ENCODE data around the gene YPEL3. TPM values are rescaled to one million over a fixed set of nuclear protein-coding genes. Genes with fewer than 3 reads are reported as not detected.

The YPEL3 gene
- total RNA-seq, 1 donor from 2014 or later = 45.7 TPM

- DNase-seq (ENCODE audit: low spot score, unreplicated experiment) = no peak
- Mint-ChIP-seq H3K9me3 (ENCODE audit: low read depth) (no peaks in the 10 kb centered on the region), H3K27me3 (no peaks in the 10 kb centered on the region), H3K4me1 (ENCODE audit: low read depth) (peaks cover 15% of the 10 kb centered on the region), H3K36me3 (ENCODE audit: insufficient read depth) (peaks cover 7% of the 10 kb centered on the region), H3K4me3 (ENCODE audit: low read depth) (peak overlapping the region; percentile 92), H3K27ac (no peak overlapping the region)
- TF ChIP-seq, protein P1, sequence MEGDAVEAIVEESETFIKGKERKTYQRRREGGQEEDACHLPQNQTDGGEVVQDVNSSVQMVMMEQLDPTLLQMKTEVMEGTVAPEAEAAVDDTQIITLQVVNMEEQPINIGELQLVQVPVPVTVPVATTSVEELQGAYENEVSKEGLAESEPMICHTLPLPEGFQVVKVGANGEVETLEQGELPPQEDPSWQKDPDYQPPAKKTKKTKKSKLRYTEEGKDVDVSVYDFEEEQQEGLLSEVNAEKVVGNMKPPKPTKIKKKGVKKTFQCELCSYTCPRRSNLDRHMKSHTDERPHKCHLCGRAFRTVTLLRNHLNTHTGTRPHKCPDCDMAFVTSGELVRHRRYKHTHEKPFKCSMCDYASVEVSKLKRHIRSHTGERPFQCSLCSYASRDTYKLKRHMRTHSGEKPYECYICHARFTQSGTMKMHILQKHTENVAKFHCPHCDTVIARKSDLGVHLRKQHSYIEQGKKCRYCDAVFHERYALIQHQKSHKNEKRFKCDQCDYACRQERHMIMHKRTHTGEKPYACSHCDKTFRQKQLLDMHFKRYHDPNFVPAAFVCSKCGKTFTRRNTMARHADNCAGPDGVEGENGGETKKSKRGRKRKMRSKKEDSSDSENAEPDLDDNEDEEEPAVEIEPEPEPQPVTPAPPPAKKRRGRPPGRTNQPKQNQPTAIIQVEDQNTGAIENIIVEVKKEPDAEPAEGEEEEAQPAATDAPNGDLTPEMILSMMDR (IDR thresholded peaks at IDR 0.05; ENCODE audit: unreplicated experiment) = no peak
Measured at GRCh38 chr16:30077656-30078055, 18.4 kb downstream of the YPEL3 start.

DNA sequence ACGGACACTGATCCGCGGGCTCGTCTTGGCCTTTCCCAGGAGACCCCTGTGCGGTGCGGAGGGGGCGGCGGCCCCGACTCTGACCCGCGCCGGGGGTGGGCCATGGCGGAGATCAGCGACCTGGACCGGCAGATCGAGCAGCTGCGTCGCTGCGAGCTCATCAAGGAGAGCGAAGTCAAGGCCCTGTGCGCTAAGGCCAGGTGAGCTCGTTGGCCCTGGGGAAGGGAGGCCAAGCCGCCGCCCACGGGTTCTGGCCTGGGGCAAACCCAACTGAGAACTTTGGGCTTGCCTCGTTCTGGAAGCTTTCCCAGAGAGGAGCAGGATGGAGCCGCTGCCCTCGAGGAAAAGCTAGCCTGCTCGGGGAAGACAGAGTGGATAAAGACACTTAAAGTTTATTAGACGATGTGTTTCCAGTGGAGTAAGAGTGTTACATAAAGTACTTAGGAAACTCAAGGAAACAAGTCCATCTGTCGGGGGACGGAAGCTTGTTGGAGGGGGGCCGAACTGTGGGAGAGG lies 19.7 kb downstream of the YPEL3 start:
- Mint-ChIP-seq H3K36me3 (ENCODE audit: insufficient read depth) (peaks cover 9% of the 10 kb centered on the region), H3K27me3 (no peaks in the 10 kb centered on the region), H3K9me3 (ENCODE audit: low read depth) (no peaks in the 10 kb centered on the region), H3K4me1 (ENCODE audit: low read depth) (peaks cover 15% of the 10 kb centered on the region), H3K4me3 (ENCODE audit: low read depth) (peak overlapping the region; percentile 92), H3K27ac (peak overlapping the region; percentile 91)
- TF ChIP-seq, protein P1 (IDR thresholded peaks at IDR 0.05; ENCODE audit: unreplicated experiment) = no peak
- no peak for DNase-seq (ENCODE audit: low spot score, unreplicated experiment)

- peaks cover 12% of the 10 kb centered on the region for H3K36me3 Mint-ChIP-seq (ENCODE audit: insufficient read depth)
- H3K4me1 Mint-ChIP-seq (ENCODE audit: low read depth) = peaks cover 15% of the 10 kb centered on the region
- TF ChIP-seq, protein P1 (IDR thresholded peaks at IDR 0.05; ENCODE audit: unreplicated experiment) = peak; percentile 18
- peak; percentile 78 for DNase-seq (ENCODE audit: low spot score, unreplicated experiment)
- no peaks in the 10 kb centered on the region for H3K9me3 Mint-ChIP-seq (ENCODE audit: low read depth)
- H3K4me3 Mint-ChIP-seq (ENCODE audit: low read depth) = peak within 1 kb of the TSS; percentile 92
- H3K27me3 Mint-ChIP-seq = no peaks in the 10 kb centered on the region
- H3K27ac Mint-ChIP-seq = peak within 1 kb of the TSS; percentile 94
Measured at GRCh38 chr16:30075503-30076275, 20.3 kb downstream of the YPEL3 start, which contains the start of gene PPP4C. Gene PPP4C, plus strand, starts transcription at chr16:30075994. Its CDS starts 384 bp downstream, at chr16:30076378.

DNA sequence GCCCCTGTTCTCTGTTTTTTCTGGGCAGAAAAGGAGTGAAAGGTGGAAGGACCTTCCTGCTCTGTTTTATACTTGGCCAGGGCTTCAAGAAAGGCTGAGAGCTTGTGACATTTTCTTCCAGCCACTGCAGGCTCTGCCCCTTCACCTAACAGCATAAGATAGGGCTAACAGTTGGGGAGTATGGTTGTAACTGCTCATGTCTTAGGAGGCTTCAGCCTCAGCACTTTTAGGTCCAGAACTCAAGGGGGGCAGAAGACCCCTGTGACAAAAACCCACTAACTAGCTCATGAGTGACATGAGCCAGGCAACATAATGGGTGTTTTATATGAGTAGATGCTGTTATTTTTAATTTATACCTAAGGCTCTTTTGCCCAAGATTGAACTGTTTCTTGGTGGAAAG lies 25.5 kb downstream of the YPEL3 start:
- Mint-ChIP-seq H3K36me3 (ENCODE audit: insufficient read depth) (peaks cover 20% of the 10 kb centered on the region), H3K4me3 (ENCODE audit: low read depth) (no peak overlapping the region), H3K9me3 (ENCODE audit: low read depth) (no peaks in the 10 kb centered on the region), H3K4me1 (ENCODE audit: low read depth) (peaks cover 8% of the 10 kb centered on the region), H3K27me3 (no peaks in the 10 kb centered on the region), H3K27ac (peak overlapping the region; percentile 16)
- DNase-seq (ENCODE audit: low spot score, unreplicated experiment) = no peak
- TF ChIP-seq, protein P1 (IDR thresholded peaks at IDR 0.05; ENCODE audit: unreplicated experiment) = no peak

DNA sequence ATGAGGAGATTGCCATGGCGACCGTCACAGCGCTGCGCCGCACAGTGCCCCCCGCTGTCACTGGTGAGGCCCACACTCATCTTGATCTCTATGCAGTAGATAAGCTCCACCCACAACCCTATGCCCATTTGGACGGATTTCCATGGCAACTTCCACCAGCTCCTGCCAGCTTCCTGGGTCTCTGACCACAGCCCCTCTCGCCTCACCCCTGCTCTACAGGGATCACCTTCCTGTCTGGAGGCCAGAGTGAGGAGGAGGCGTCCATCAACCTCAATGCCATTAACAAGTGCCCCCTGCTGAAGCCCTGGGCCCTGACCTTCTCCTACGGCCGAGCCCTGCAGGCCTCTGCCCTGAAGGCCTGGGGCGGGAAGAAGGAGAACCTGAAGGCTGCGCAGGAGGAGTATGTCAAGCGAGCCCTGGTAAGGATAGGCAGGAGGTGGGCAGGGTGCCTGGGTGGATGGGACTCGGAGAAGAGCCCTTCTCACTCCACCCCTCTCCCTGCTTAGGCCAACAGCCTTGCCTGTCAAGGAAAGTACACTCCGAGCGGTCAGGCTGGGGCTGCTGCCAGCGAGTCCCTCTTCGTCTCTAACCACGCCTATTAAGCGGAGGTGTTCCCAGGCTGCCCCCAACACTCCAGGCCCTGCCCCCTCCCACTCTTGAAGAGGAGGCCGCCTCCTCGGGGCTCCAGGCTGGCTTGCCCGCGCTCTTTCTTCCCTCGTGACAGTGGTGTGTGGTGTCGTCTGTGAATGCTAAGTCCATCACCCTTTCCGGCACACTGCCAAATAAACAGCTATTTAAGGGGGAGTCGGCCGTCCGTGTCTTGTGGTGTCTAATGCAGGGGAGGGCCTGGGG lies 26.2 kb downstream of the YPEL3 start:
- H3K9me3 Mint-ChIP-seq (ENCODE audit: low read depth) = no peaks in the 10 kb centered on the region
- peaks cover 20% of the 10 kb centered on the region for H3K36me3 Mint-ChIP-seq (ENCODE audit: insufficient read depth)
- peaks cover 8% of the 10 kb centered on the region for H3K4me1 Mint-ChIP-seq (ENCODE audit: low read depth)
- no peak overlapping the region for H3K4me3 Mint-ChIP-seq (ENCODE audit: low read depth)
- DNase-seq (ENCODE audit: low spot score, unreplicated experiment) = no peak
- TF ChIP-seq, protein P1 (IDR thresholded peaks at IDR 0.05; ENCODE audit: unreplicated experiment) = no peak
- no peaks in the 10 kb centered on the region for H3K27me3 Mint-ChIP-seq
- H3K27ac Mint-ChIP-seq = no peak overlapping the region

Data from progenitor cell of endocrine pancreas (in vitro differentiated cells).